ENCODE data around the gene TYMP. TPM values are rescaled to one million over a fixed set of nuclear protein-coding genes. Genes with fewer than 3 reads are reported as not detected.

The TYMP gene
- total and polyA plus RNA-seq, 2 of the 8 experiments (the other 6 are each of a cell fraction or from before 2014, with no cell fraction given): 0.43 to 0.48 TPM

DNA sequence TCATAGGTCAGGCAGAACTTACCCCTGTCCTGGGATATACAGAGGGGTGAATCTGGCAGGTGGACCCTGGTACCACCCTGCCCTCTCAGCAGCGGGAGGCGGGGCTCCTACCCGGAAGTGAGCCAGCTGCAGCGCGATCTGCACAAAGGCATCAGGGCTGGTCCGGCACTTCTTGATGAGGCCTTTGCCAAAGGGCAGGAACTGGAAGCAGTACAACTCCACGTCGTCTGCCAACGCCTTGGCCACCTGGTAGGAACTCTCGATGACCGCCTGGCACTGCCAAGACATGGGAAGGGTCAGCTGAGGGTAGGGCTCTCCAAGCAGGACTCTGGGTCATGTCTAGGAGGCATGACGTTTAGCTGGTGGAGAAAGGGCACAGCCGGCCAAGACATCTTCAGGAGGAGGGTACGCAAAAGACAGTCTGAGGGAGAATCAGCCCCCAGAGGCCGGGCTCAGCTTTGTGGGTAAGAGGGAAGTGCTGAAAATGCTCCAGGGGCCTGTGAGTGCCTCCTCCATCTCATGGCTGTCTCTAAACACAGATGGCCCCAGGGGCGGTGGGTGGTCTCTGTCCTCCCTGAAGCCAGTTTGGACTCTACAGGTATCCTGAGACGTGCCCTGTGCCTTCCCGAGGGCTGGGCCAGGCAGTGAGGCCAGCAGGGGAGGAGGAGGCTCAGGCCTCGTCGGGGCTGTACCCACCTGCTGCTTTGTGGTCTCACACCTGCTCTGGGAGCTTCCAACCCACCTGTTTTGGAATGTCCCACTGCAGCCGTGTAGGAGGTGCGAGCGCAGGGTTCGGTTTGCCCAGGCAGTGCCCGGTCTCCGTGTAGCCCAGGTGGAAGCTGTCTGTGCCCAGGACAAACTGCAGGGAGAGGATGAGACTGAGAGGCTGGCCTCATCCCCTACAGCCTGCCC, 41.7 kb upstream of the TYMP start (continued):
- TF ChIP-seq CBX5 (IDR thresholded peaks at IDR 0.05; ENCODE audit: low read depth, low read length): no peak
- TF ChIP-seq NANOG (IDR thresholded peaks at IDR 0.05; ENCODE audit: insufficient read depth, low read depth, low read length, poor library complexity, severe bottlenecking): no peak
- no peak for TF ChIP-seq EP300 (IDR thresholded peaks at IDR 0.05; ENCODE audit: borderline replicate concordance in 1 of 2, low read depth in 2 of 2, low read length in 2 of 2)
- no peak for TF ChIP-seq EZH2 (IDR thresholded peaks at IDR 0.05; ENCODE audit: low read depth, low read length, severe bottlenecking)
